ENCODE data around the gene HOXA13. TPM values are rescaled to one million over a fixed set of nuclear protein-coding genes. Genes with fewer than 3 reads are reported as not detected.

The HOXA13 gene
- total RNA-seq, 1 donor from 2014 or later = under 0.01 TPM

- DNase-seq = no peak
Measured at GRCh38 chr7:27146491-27147198, 53.2 kb downstream of the HOXA13 start.

- DNase-seq = no peak
Measured at GRCh38 chr7:27145914-27146412, 53.9 kb downstream of the HOXA13 start.

GRCh38 chr7:27145165-27145913 lies 54.6 kb downstream of the HOXA13 start:
- DNase-seq = no peak

- no peak for DNase-seq
Measured at GRCh38 chr7:27144781-27145164, 55.1 kb downstream of the HOXA13 start.

Other genes starting within 250 kb of the HOXA13 start
- 0.68 and 0.84 TPM in 2 replicates for gene HOXA1, start 104.1 kb downstream of the HOXA13 start, total RNA-seq
- gene HOXA2, start 97.4 kb downstream of the HOXA13 start, total RNA-seq = 0.33 and 0.34 TPM in 2 replicates
- gene HOXA4, start 69.3 kb downstream of the HOXA13 start, total RNA-seq = 0.34 and 0.65 TPM in 2 replicates
- gene HOXA5, start 56.4 kb downstream of the HOXA13 start, total RNA-seq = 5.6 and 6.1 TPM in 2 replicates
- 2.9 and 8.6 TPM in 2 replicates for gene HOXA6, start 52.3 kb downstream of the HOXA13 start, total RNA-seq
- 2.4 and 6.0 TPM in 2 replicates for gene HOXA3, start 47.5 kb downstream of the HOXA13 start, total RNA-seq
- gene HOXA7, start 43.4 kb downstream of the HOXA13 start, total RNA-seq = 1.4 and 2.9 TPM in 2 replicates
- 9.0 and 11.8 TPM in 2 replicates for gene HOXA9, start 34.6 kb downstream of the HOXA13 start, total RNA-seq
- 3.7 and 4.4 TPM in 2 replicates for gene HOXA10, start 25.8 kb downstream of the HOXA13 start, total RNA-seq
- gene HOXA11, start 14.9 kb downstream of the HOXA13 start, total RNA-seq = under 0.01 and 0.70 TPM in 2 replicates
- not detected in 2 replicates for gene EVX1, start 42.7 kb upstream of the HOXA13 start, total RNA-seq